ENCODE measurements around the gene SART3. TPM values are rescaled to one million over a fixed set of nuclear protein-coding genes. Genes with fewer than 3 reads are reported as not detected.

Gene SART3
- total RNA-seq, 1 donor from 2014 or later: 72.6 TPM

GRCh38 chr12:108596854-108597558 lies 36.0 kb upstream of the SART3 start:
- peak; percentile 12 for DNase-seq
- Mint-ChIP-seq H3K9me3 (ENCODE audit: unreplicated experiment) (peaks cover 2% of the 10 kb centered on the region), H3K27me3 (ENCODE audit: unreplicated experiment) (peaks cover 4% of the 10 kb centered on the region), H3K4me1 (ENCODE audit: low read depth, unreplicated experiment) (peaks cover 4% of the 10 kb centered on the region), H3K27ac (ENCODE audit: unreplicated experiment) (no peak overlapping the region), H3K4me3 (ENCODE audit: unreplicated experiment) (no peak overlapping the region), H3K36me3 (ENCODE audit: unreplicated experiment) (no peaks in the 10 kb centered on the region)
- TF ChIP-seq CTCF (IDR thresholded peaks at IDR 0.05; ENCODE audit: partially characterized antibody, unreplicated experiment): no peak

GRCh38 chr12:108595711-108596647 lies 35.0 kb upstream of the SART3 start:
- Mint-ChIP-seq H3K36me3 (ENCODE audit: unreplicated experiment) (no peaks in the 10 kb centered on the region), H3K4me1 (ENCODE audit: low read depth, unreplicated experiment) (peaks cover 4% of the 10 kb centered on the region), H3K4me3 (ENCODE audit: unreplicated experiment) (no peak overlapping the region), H3K27me3 (ENCODE audit: unreplicated experiment) (peaks cover 2% of the 10 kb centered on the region), H3K27ac (ENCODE audit: unreplicated experiment) (no peak overlapping the region), H3K9me3 (ENCODE audit: unreplicated experiment) (peaks cover 2% of the 10 kb centered on the region)
- peak; percentile 9 for DNase-seq
- TF ChIP-seq CTCF (IDR thresholded peaks at IDR 0.05; ENCODE audit: partially characterized antibody, unreplicated experiment): no peak

- Mint-ChIP-seq H3K27me3 (ENCODE audit: unreplicated experiment) (peaks cover 2% of the 10 kb centered on the region), H3K4me1 (ENCODE audit: low read depth, unreplicated experiment) (peaks cover 4% of the 10 kb centered on the region), H3K4me3 (ENCODE audit: unreplicated experiment) (no peak overlapping the region), H3K9me3 (ENCODE audit: unreplicated experiment) (peaks cover 2% of the 10 kb centered on the region), H3K27ac (ENCODE audit: unreplicated experiment) (no peak overlapping the region), H3K36me3 (ENCODE audit: unreplicated experiment) (no peaks in the 10 kb centered on the region)
- no peak for DNase-seq
- TF ChIP-seq CTCF (IDR thresholded peaks at IDR 0.05; ENCODE audit: partially characterized antibody, unreplicated experiment): no peak
Measured at GRCh38 chr12:108594960-108595710, 34.2 kb upstream of the SART3 start.

- H3K4me1 Mint-ChIP-seq (ENCODE audit: low read depth, unreplicated experiment): peaks cover 4% of the 10 kb centered on the region
- H3K4me3 Mint-ChIP-seq (ENCODE audit: unreplicated experiment): no peak overlapping the region
- peaks cover 2% of the 10 kb centered on the region for H3K9me3 Mint-ChIP-seq (ENCODE audit: unreplicated experiment)
- no peak for DNase-seq
- peaks cover 4% of the 10 kb centered on the region for H3K27me3 Mint-ChIP-seq (ENCODE audit: unreplicated experiment)
- no peak for TF ChIP-seq CTCF (IDR thresholded peaks at IDR 0.05; ENCODE audit: partially characterized antibody, unreplicated experiment)
- no peaks in the 10 kb centered on the region for H3K36me3 Mint-ChIP-seq (ENCODE audit: unreplicated experiment)
- H3K27ac Mint-ChIP-seq (ENCODE audit: unreplicated experiment): no peak overlapping the region
Measured at GRCh38 chr12:108594323-108594903, 33.4 kb upstream of the SART3 start.

Measured in glutamatergic neuron (in vitro differentiated cells).